Endodermal cell (in vitro differentiated cells): ENCODE data around the gene ESR1. TPM values are rescaled to one million over a fixed set of nuclear protein-coding genes. Genes with fewer than 3 reads are reported as not detected.
A peak's percentile ranks its signal among the peaks of the same experiment; 100 is the strongest.

ENCODE experiments used
- DNase-seq: peaks from one replicate; pipeline ENCODE4 v3.0.0-alpha.2; 2017
- H3K27ac ChIP-seq: 2 replicates; pipeline ENCODE4 v1.5.1; 2013; ENCODE audit warnings: mild to moderate bottlenecking, low read depth, low read length, moderate library complexity
- H3K27me3 ChIP-seq: 2 replicates; pipeline ENCODE4 v1.6.1; 2013; ENCODE audit warnings: mild to moderate bottlenecking, low read length, moderate library complexity; ENCODE audit not compliant: insufficient read depth, control insufficient read depth, poor library complexity, severe bottlenecking
- H3K36me3 ChIP-seq: 2 replicates; pipeline ENCODE4 v1.7.0; 2013; ENCODE audit warnings: mild to moderate bottlenecking, low read length, moderate library complexity; ENCODE audit not compliant: control insufficient read depth, insufficient read depth
- H3K4me1 ChIP-seq: one replicate; pipeline ENCODE4 v1.7.0; 2013; ENCODE audit warnings: low read length; ENCODE audit not compliant: control insufficient read depth, insufficient read depth
- H3K4me3 ChIP-seq: 2 replicates; pipeline ENCODE4 v1.5.1; 2013; ENCODE audit warnings: mild to moderate bottlenecking, low read length, moderate library complexity
- H3K9ac ChIP-seq: 2 replicates; pipeline ENCODE4 v1.6.1; 2013; ENCODE audit warnings: mild to moderate bottlenecking, low read length, moderate library complexity; ENCODE audit not compliant: poor library complexity, severe bottlenecking; ENCODE audit errors: extremely low read depth
- H3K9me3 ChIP-seq: 2 replicates; pipeline ENCODE4 v1.6.1; 2013; ENCODE audit warnings: mild to moderate bottlenecking, low read length, moderate library complexity; ENCODE audit not compliant: control insufficient read depth
- H3K27ac Mint-ChIP-seq: 2 replicates; pipeline ENCODE4 v1.8.0; 2020; ENCODE audit warnings: mixed read lengths
- H3K27me3 Mint-ChIP-seq: 2 replicates; pipeline ENCODE4 v1.8.0; 2021; ENCODE audit warnings: mild to moderate bottlenecking, mixed read lengths; ENCODE audit not compliant: insufficient read depth
- H3K36me3 Mint-ChIP-seq: 2 replicates; pipeline ENCODE4 v1.8.0; 2020; ENCODE audit warnings: low read depth, mixed read lengths
- H3K4me1 Mint-ChIP-seq: 2 replicates; pipeline ENCODE4 v1.8.0; 2020; ENCODE audit warnings: mixed read lengths
- H3K4me3 Mint-ChIP-seq: 2 replicates; pipeline ENCODE4 v1.8.0; 2020; ENCODE audit warnings: mild to moderate bottlenecking, moderate library complexity, mixed read lengths
- H3K9me3 Mint-ChIP-seq: 2 replicates; pipeline ENCODE4 v1.8.0; 2020; ENCODE audit warnings: mild to moderate bottlenecking, mixed read lengths
- WGBS, 2 experiments: methylation state at CpG; one replicate each; pipeline versions ENCODE4 v1.1.5 to v1.1.7; 2013; ENCODE audit warnings: missing lambda C conversion rate in 2 of 2, mixed read lengths in 1 of 2; ENCODE audit not compliant: insufficient coverage in 1 of 2, insufficient read length in 1 of 2; 5-methylcytosine and 5-hydroxymethylcytosine counted together
- total RNA-seq, 2 donors: library from RNA; stranded (reverse); fragmentation: NEBNext Ultra II Directional in 1 of 2; extraction: Animal tissue kit (Norgen Biotek cat#: 25700) in 1 of 2; gene quantifications; 2 replicates in 1 of 2; 3 replicates in 1 of 2; pipeline ENCODE4 v1.2.1, GENCODE V29; 2021
- TF ChIP-seq, protein P1 (sequence below): fragments of 200-600 bp; sonication (generic); conservative IDR thresholded peaks from 2 replicates; pipeline ENCODE4 v1.5.0; 2021; ENCODE audit warnings: antibody characterized with exemption, mild to moderate bottlenecking

Gene ESR1
- total RNA-seq, 2 donors from 2014 or later: not detected

DNA sequence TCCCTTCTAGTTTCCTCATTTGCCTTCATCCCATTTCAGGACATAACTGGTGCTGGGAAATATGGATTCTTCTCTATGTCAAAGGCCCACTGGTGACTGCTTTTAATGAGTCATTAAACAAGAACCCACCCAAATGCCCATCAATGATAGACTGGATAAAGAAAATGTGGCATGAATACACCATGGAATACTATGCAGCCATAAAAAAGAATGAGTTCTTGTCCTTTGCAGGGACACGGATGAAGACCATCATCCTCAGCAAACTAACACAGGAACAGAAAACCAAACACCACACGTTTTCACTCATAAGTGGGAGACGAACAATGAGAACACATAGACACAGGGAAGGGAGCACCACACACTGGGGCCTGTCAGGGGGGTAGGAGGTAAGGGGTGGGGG lies 310.7 kb downstream of the ESR1 start:
- DNase-seq: no peak
- TF ChIP-seq, protein P1, sequence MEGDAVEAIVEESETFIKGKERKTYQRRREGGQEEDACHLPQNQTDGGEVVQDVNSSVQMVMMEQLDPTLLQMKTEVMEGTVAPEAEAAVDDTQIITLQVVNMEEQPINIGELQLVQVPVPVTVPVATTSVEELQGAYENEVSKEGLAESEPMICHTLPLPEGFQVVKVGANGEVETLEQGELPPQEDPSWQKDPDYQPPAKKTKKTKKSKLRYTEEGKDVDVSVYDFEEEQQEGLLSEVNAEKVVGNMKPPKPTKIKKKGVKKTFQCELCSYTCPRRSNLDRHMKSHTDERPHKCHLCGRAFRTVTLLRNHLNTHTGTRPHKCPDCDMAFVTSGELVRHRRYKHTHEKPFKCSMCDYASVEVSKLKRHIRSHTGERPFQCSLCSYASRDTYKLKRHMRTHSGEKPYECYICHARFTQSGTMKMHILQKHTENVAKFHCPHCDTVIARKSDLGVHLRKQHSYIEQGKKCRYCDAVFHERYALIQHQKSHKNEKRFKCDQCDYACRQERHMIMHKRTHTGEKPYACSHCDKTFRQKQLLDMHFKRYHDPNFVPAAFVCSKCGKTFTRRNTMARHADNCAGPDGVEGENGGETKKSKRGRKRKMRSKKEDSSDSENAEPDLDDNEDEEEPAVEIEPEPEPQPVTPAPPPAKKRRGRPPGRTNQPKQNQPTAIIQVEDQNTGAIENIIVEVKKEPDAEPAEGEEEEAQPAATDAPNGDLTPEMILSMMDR: no peak
- Mint-ChIP-seq H3K4me3 (no peak overlapping the region), H3K9me3 (no peaks in the 10 kb centered on the region), H3K4me1 (no peaks in the 10 kb centered on the region), H3K36me3 (no peaks in the 10 kb centered on the region), H3K27ac (no peak overlapping the region), H3K27me3 (no peaks in the 10 kb centered on the region)
- no peaks in the 10 kb centered on the region for H3K9me3 ChIP-seq
- no peaks in the 10 kb centered on the region for H3K4me1 ChIP-seq
- H3K9ac ChIP-seq: no peak overlapping the region
- peaks cover 3% of the 10 kb centered on the region for H3K36me3 ChIP-seq
- H3K4me3 ChIP-seq: no peak overlapping the region
- WGBS, 2 experiments: 94% methylated on average over 3 of the region's 3 CpGs; no CpG with 5 or more reads in 1 of the 2 experiments
- no peaks in the 10 kb centered on the region for H3K27me3 ChIP-seq
- no peak overlapping the region for H3K27ac ChIP-seq

DNA sequence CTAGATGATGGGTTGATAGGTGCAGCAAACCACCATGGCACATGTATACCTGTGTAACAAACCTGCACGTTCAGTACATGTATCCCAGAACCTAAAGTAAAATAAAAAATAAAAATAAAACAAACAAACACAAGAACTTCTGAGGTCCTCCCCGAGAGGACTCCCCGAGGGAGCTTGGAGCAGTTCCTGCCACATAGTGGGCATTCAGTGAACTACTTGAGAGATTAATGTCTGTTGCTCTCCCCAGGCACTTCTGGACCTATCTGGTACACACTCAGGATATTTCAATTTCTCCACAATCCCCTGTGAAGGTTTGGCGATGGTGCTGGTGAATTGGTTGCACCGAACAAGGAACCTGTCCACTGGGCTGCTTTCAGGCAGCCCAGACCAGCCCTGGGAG lies 311.2 kb downstream of the ESR1 start:
- Histone ChIP-seq H3K4me1 (no peaks in the 10 kb centered on the region), H3K27me3 (no peaks in the 10 kb centered on the region), H3K9ac (no peak overlapping the region), H3K4me3 (no peak overlapping the region), H3K36me3 (peaks cover 3% of the 10 kb centered on the region), H3K9me3 (no peaks in the 10 kb centered on the region), H3K27ac (no peak overlapping the region)
- TF ChIP-seq, protein P1: peak; percentile 55
- DNase-seq: no peak
- no peaks in the 10 kb centered on the region for H3K4me1 Mint-ChIP-seq
- no peaks in the 10 kb centered on the region for H3K36me3 Mint-ChIP-seq
- H3K27ac Mint-ChIP-seq: no peak overlapping the region
- H3K4me3 Mint-ChIP-seq: no peak overlapping the region
- no peaks in the 10 kb centered on the region for H3K27me3 Mint-ChIP-seq
- 92% methylated on average over 5 of the region's 5 CpGs; no CpG with 5 or more reads in 1 of the 2 experiments for WGBS, 2 experiments
- H3K9me3 Mint-ChIP-seq: no peaks in the 10 kb centered on the region

DNA sequence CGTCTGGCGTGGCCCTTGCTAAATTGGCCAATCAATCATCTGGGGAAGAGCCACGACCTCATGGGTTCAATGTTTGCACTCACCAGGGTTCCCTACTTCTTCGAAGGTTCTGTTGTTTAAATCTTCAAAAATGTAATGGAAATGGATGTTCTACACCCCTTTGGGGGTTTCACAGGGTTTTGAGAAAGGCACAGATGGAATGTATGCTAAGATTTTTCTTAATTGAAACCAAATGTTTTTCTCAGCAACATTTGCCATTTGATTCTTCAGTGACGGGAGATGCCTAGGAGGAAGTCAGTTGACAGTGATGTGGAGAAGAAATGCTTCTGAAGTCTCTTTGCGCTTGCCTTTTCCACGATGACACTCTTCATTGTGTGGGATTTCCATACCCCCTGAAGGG lies 312.3 kb downstream of the ESR1 start:
- no peaks in the 10 kb centered on the region for H3K27me3 ChIP-seq
- TF ChIP-seq, protein P1: no peak
- peaks cover 2% of the 10 kb centered on the region for H3K4me1 Mint-ChIP-seq
- H3K27ac Mint-ChIP-seq: no peak overlapping the region
- H3K36me3 Mint-ChIP-seq: no peaks in the 10 kb centered on the region
- no peak overlapping the region for H3K27ac ChIP-seq
- H3K4me3 ChIP-seq: no peak overlapping the region
- no peak overlapping the region for H3K4me3 Mint-ChIP-seq
- DNase-seq: no peak
- no peak overlapping the region for H3K9ac ChIP-seq
- WGBS, 2 experiments: 71 to 85% methylated on average over 3 to 7 of the region's 7 CpGs
- peaks cover 3% of the 10 kb centered on the region for H3K36me3 ChIP-seq
- no peaks in the 10 kb centered on the region for H3K27me3 Mint-ChIP-seq
- no peaks in the 10 kb centered on the region for H3K9me3 Mint-ChIP-seq
- H3K9me3 ChIP-seq: no peaks in the 10 kb centered on the region
- H3K4me1 ChIP-seq: no peaks in the 10 kb centered on the region
